NCI-H2029 treated with DMSO at 0.1 percent for 48 hours (cell line): ENCODE data around the gene TANGO6.
A peak's percentile ranks its signal among the peaks of the same experiment; 100 is the strongest.
"Not testable (repeated sequence)": the region's sequence is repeated elsewhere in the genome, so short reads cannot be mapped to it uniquely, and the experiment has no call there.

Experiments used
- DNase-seq: peaks from one replicate; lab custom pipeline; 2025; lab: John Stamatoyannopoulos, UW

Gene TANGO6

DNA sequence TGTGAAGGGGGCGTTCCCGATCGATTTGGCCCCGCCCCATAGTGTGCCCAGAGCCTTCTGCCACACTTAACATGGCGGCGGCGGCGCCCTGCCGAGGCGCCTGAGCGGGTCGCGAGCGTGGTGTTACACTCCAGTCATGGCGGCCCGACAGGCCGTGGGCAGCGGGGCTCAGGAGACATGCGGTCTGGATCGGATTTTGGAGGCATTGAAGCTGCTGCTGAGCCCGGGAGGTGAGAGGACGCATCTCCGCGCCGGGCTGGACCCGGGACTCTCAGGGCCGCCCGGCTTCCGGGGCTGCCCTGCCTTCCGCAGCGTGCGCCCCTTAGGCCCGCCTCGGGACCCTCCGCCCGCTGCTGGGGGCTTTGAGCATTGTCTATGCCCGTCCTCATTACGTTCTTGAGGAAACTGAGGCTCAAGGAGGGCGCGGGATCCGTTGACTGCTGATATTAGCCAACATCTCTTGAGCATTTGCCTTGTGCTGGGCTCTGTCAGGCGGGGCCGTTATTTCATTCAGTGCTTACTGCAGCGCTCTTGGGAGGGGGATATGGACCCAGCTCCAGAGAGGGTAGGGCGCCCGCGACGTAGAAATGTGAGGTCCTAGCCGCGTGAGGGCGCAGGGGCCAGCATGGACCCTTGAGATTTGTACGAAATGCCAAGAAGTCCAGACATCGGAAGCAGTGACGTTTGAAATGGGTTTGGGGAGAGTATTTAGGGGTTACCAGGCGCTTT lies at the start of gene TANGO6:
TANGO6 (plus strand) TSS at position 50 of the 729 bp plus-strand sequence; CDS start at position 137, 87 bp downstream.
- DNase-seq, result peak; percentile 11

DNA sequence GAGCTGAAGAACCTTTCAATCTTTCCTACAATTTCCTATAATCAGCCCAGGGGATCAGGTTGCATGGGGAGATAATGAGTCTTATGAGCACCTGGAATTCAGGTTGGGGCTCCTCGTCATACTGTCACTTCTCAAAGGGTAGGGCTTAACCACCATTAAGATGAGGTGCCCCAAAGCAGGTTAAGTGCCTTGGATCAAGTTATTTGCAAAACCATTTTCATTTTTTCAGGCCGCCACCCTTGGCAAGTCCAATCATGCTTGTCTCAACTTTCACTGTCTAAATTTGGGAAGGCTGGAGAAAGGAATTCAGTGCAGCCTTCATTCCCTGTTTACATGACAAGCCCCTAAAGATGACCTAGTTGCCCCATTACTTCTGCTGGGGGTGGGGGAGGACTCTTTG lies 44.9 kb upstream of the TANGO6 start:
- no peak for DNase-seq

GRCh38 chr16:68800257-68800875 lies 43.0 kb upstream of the TANGO6 start:
- DNase-seq, result peak; percentile 30

- no peak for DNase-seq
These were observed 41.1 kb upstream of the TANGO6 start for GRCh38 chr16:68802190-68802589.

DNA sequence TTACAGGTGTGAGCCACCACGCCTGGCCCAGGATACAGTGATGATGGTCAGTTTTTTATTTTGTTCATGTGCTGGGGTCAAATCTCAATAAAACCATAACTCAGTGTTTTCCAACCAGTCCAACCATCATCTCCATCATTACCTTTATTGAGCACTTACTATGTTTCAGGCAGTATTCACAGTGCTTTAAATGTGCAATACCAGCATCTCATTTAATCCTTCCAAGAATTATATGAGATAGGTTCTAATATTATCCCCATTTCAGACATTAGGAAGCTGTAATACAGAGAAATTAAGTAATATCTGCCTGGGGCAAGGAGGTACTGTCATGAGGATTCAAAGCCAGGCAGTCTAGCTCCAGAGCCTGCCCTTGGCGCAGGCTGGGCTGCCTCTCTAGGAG lies 36.9 kb upstream of the TANGO6 start:
- no peak for DNase-seq

DNA sequence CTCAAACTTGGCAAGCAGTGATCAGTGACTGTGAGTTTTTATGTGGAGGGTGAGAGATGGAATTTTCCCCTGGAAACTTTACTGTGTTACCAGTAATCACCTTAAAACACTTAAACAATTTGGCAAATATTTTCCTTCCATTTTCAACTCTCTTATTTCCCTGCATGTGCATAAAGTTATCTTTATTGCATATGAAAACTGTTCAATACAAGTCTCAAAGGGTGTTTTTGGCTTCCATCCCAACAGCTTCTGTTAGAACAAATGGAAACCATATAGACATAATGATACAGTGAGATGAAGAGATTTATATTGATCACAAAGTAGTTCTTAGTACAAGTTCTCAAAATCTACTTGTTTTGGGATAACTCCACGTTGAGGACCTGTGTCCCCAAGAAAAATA lies 36.4 kb upstream of the TANGO6 start:
- DNase-seq, result no peak

GRCh38 chr16:68814516-68814915 lies 28.8 kb upstream of the TANGO6 start:
- DNase-seq, result no peak

DNA sequence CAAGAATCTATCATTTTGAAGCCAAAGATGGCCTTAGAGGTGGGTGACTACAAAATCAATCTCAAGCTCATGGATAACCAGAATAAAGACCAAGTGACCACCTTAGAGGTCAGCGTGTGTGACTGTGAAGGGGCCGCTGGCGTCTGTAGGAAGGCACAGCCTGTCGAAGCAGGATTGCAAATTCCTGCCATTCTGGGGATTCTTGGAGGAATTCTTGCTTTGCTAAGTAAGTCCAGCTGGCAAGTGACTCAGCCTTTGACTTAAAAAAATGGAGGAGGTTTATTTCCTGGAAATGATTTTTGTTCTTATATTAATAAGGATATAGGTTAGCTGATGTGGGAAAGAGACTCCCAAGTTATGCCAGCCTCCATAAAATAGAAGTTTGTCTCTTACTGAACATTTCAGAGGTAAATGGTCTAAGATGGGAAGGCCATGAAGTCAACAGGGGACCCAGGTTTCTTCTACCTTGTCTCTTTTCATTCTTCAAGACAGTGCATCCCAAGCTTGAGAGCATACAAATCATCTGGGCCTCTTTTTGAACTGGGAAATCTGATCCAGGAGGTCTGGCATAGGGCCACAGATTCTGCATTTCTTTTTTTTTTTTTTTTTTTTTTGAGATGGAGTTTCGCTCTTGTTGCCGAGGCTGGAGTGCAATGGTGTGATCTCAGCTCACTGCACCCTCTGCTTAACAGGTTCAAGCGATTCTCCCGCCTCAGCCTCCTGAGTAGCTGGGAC lies 19.8 kb upstream of the TANGO6 start:
- no peak for DNase-seq

DNA sequence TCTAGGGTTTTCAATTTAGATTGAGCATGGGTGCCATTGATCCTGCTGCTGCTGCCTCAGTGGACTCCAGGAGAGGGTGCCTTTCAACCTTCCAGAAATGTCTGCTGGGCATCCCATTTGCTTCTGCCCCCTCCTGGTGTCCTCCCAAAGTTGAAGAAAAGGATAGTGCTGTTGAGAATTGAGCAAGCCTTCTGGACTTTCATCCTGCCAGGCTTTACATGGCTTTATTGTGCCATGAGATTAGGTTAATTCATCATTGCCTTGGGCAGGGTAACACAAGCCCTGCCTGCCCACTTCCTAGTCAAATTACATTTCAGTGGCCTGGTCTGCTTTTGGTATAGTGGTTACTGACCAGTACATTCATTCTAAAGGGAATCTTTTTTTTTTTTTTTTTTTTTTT lies 17.9 kb upstream of the TANGO6 start:
- DNase-seq, result no peak

- no peak for DNase-seq
These were observed 16.7 kb upstream of the TANGO6 start for GRCh38 chr16:68826652-68827051.

- DNase-seq, result no peak
These were observed 10.1 kb upstream of the TANGO6 start for GRCh38 chr16:68833251-68833650.

- no peak for DNase-seq
These were observed 8.8 kb upstream of the TANGO6 start for GRCh38 chr16:68834550-68834949.

- DNase-seq, result no peak
These were observed 7.4 kb upstream of the TANGO6 start for GRCh38 chr16:68835970-68836369.

DNA sequence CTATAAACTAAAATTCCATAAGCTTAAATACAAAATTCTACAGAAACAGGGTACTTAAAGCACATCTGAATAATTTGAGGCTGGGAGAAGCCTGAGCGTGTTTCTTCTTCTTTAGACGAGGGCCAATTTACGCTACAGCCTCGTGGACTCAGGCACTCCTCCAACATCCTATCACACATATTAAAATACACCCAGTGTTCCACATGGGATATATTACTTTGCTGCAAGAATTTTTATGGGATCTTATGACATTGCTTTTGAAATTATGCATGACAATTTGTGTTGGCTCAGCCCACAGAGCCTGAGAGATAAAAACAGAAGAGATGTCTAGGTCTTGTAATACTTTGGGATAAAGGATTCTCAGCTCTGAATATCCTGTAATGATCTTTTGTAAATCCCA lies 3.5 kb upstream of the TANGO6 start:
- no peak for DNase-seq

DNA sequence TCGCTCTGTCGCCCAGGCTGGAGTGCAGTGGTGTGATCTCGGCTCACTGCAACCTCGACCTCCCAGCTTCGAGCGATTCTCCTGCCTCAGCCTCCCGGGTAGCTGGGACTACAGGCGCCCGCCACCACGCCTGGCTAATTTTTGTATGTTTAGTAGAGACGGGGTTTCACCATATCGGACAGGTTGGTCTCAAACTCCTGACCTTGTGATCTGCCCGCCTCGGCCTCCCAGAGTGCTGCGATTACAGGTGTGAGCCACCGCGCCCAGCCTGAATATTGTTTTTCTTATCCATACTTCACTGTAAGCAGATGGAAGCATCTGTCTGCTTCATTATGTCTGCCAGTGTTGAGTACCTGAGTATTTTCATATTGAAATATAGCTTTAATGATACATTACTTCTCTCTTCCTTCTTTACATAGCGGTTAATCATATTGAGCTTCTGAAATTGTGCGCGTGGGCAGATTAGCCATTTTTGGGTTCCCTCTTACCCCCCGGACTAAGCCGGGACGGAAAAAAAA lies 308 bp upstream of the TANGO6 start:
- not testable (repeated sequence) for DNase-seq

DNA sequence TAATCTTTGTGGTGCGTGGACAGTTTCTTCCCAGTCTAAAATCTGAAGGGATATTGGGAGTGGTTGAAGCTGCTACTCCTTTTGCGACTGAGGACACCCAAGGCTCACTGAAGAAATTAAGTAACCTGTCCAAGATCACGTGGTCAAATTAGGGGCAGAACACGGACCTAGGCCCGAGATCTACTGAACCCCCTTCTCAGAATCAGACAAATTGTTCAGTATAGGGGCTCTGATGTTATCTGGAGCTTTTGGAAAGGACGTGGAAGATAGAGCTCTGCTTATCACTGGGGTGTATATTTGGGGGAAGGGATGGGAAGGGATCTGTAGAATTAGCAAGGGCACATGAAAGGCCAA lies 857 bp downstream of the TANGO6 start:
- no peak for DNase-seq

DNA sequence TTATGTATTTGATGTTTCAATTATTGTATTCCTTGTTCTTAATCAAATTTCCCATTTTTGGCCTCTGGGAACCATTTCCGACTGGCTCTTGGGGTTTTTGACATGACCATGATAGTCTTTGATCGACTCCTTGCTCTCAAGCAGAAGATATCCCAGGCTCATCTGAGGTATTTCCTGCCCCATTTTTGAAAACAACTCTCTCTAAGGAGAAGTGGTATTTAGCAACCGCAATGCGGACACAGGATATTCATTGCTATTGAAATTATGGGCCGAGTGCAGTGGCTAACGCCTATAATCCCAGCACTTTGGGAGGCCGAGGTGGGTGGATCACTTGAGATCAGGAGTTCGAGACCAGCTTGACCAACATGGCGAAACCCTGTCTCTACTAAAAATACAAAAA lies 5.5 kb downstream of the TANGO6 start:
- no peak for DNase-seq

GRCh38 chr16:68850481-68850880 lies 7.2 kb downstream of the TANGO6 start:
- DNase-seq, result no peak

- DNase-seq, result no peak
These were observed 8.3 kb downstream of the TANGO6 start for GRCh38 chr16:68851601-68852000.

DNA sequence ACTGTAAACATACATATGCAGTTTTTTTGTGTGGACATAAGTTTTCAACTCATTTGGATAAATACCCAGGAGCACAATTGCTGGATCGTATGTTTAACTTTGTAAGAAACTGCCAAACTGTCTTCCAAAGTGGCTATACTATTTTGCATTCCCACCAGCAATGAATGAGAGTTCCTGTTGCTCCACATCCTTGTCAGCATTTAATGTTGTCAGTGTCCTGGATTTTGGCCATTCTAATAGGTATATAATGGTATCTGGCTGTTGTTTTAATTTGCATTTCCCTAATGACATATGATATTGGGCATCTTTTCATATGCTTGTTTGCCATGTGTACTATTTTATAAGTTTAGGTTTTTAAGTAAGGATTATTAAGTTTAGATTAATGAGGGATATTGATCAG lies 14.1 kb downstream of the TANGO6 start:
- DNase-seq, result no peak

- DNase-seq, result no peak
These were observed 16.5 kb downstream of the TANGO6 start for GRCh38 chr16:68859828-68860227.

DNA sequence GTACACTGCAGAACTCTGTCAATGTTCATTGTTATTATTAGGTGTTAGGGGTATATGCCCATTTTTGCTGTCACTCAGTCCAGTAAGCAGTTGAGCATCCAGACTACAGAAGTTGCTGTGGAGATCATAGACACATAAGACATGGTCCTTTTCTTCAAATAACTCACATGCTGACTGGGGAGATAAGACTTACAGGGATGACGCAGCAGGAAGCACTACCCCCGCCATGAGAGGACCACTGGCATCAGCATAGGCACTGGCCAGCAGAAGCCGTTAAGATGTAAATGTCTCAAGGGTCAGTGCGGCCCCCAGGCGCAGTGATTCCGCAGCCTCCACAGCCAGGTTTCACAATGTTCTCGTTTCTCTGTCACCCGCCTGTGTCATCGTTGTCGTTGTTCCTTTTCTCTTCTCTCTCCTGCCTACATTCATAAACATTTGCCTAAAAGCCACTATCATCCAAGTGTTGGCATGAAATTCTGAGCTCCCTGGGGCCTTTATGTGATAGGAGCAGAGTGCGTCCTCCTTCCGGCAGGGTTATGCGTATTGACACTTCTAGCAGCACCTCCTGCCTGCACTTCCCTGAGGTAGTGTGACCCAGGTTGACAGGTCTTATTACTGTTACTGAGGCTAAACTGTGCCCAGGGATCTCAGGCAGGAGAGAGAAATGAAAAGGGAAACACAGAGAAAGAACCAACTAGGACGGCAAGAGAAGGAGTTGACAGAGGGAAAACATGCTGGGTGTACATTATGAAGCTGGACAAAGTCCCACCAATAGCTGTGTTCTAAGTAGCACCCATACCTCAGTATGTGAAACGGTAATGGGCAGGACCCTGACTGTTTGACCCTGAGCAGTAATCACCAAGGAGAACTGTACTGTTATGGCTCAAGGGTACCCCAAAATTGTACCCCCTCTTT lies 17.9 kb downstream of the TANGO6 start:
- no peak for DNase-seq
